Smooth muscle cell (in vitro differentiated cells): ENCODE measurements around the gene TUFT1. TPM values are rescaled to one million over a fixed set of nuclear protein-coding genes. Genes with fewer than 3 reads are reported as not detected.

Experiments
- DNase-seq: peaks from one replicate; lab custom pipeline; 2025; ENCODE audit not compliant: unreplicated experiment; lab: John Stamatoyannopoulos, UW
- H2AFZ ChIP-seq: fragments of 200-600 bp; sonication (generic); 2 replicates; pipeline ENCODE4 v1.6.0; 2016; ENCODE audit warnings: antibody characterized with exemption, low read depth, mild to moderate bottlenecking
- H3F3A ChIP-seq: fragments of 200-600 bp; sonication (generic); 2 replicates; pipeline ENCODE4 v1.6.0; 2017; ENCODE audit warnings: antibody characterized with exemption, low read depth
- H3K27ac ChIP-seq: fragments of 200-600 bp; sonication (generic); 2 replicates; pipeline ENCODE4 v1.5.1; 2016; ENCODE audit warnings: low read depth, mild to moderate bottlenecking
- H3K27me3 ChIP-seq: fragments of 200-600 bp; sonication (generic); 2 replicates; pipeline ENCODE4 v1.6.1; 2016; ENCODE audit warnings: low read depth, mild to moderate bottlenecking
- H3K36me3 ChIP-seq: fragments of 200-600 bp; sonication (generic); 2 replicates; pipeline ENCODE4 v1.5.1; 2016; ENCODE audit warnings: low read depth
- H3K4me1 ChIP-seq: fragments of 200-600 bp; sonication (generic); 2 replicates; pipeline ENCODE4 v1.5.1; 2016; ENCODE audit warnings: low read depth
- H3K4me2 ChIP-seq: fragments of 200-600 bp; sonication (generic); 2 replicates; pipeline ENCODE4 v1.6.0; 2016; ENCODE audit warnings: mild to moderate bottlenecking
- H3K4me3 ChIP-seq: fragments of 200-600 bp; sonication (generic); 2 replicates; pipeline ENCODE4 v1.5.1; 2016; ENCODE audit warnings: mild to moderate bottlenecking
- H3K79me2 ChIP-seq: fragments of 200-600 bp; sonication (generic); 2 replicates; pipeline ENCODE4 v1.6.0; 2016; ENCODE audit warnings: low read depth, mild to moderate bottlenecking
- H3K9ac ChIP-seq: fragments of 200-600 bp; sonication (generic); 2 replicates; pipeline ENCODE4 v1.6.0; 2016; ENCODE audit warnings: low read depth
- H3K9me3 ChIP-seq: fragments of 200-600 bp; sonication (generic); replicated peaks from 2 replicates; pipeline ENCODE4 v1.5.1; 2016; ENCODE audit warnings: low read depth
- H4K20me1 ChIP-seq: fragments of 200-600 bp; sonication (generic); 2 replicates; pipeline ENCODE4 v1.6.0; 2016; ENCODE audit warnings: low read depth
- CTCF ChIP-seq: fragments of 200-600 bp; sonication (generic); IDR thresholded peaks from 2 replicates; pipeline ENCODE4 v1.5.1; 2017; ENCODE audit warnings: borderline replicate concordance, mild to moderate bottlenecking, antibody characterized with exemption; ENCODE audit not compliant: insufficient read depth, poor library complexity, severe bottlenecking
- WGBS: methylation state at CpG from one replicate; pipeline ENCODE4 v1.1.7; 2016; ENCODE audit warnings: low lambda C conversion rate; 5-methylcytosine and 5-hydroxymethylcytosine counted together
- polyA plus RNA-seq: library from polyadenylated mRNA; unstranded; fragments of >200 nt; fragmentation: Nextera tagmentation; extraction: Ambion mirVana; gene quantifications from 2 replicates; pipeline ENCODE4 v1.2.1, GENCODE V29; 2016
- total RNA-seq: library from RNA; depleted of rRNA; stranded (reverse); fragments of >200 nt; gene quantifications from 2 replicates; pipeline ENCODE4 v1.2.3, GENCODE V29; 2014

The TUFT1 gene
- total and polyA plus RNA-seq, 2 experiments from 2014 or later, result 15.1 to 20.0 TPM

- DNase-seq, result no peak
- Histone ChIP-seq H3K4me2 (no peak overlapping the region), H2AFZ (no peak overlapping the region), H3K9me3 (no peaks in the 10 kb centered on the region), H3K79me2 (no peaks in the 10 kb centered on the region), H3K4me1 (no peaks in the 10 kb centered on the region), H3K27ac (no peak overlapping the region), H3K36me3 (no peaks in the 10 kb centered on the region), H3F3A (no peaks in the 10 kb centered on the region), H3K9ac (no peak overlapping the region), H3K4me3 (no peak overlapping the region), H4K20me1 (no peaks in the 10 kb centered on the region), H3K27me3 (no peaks in the 10 kb centered on the region)
- TF ChIP-seq CTCF, result no peak
- WGBS, result 98% methylated on average over 7 of the region's 7 CpGs
These were observed 15.4 kb upstream of the TUFT1 start for GRCh38 chr1:151524736-151525135.

GRCh38 chr1:151526735-151527525 lies 13.2 kb upstream of the TUFT1 start:
- no peak for DNase-seq
- Histone ChIP-seq H3K4me2 (no peak overlapping the region), H3K4me3 (no peak overlapping the region), H3K36me3 (no peaks in the 10 kb centered on the region), H3F3A (no peaks in the 10 kb centered on the region), H3K4me1 (no peaks in the 10 kb centered on the region), H4K20me1 (no peaks in the 10 kb centered on the region), H3K27me3 (no peaks in the 10 kb centered on the region), H2AFZ (no peak overlapping the region), H3K9me3 (no peaks in the 10 kb centered on the region), H3K79me2 (no peaks in the 10 kb centered on the region), H3K27ac (no peak overlapping the region), H3K9ac (no peak overlapping the region)
- 97% methylated on average over 7 of the region's 7 CpGs for WGBS
- no peak for TF ChIP-seq CTCF

GRCh38 chr1:151529211-151529702 lies 10.9 kb upstream of the TUFT1 start:
- Histone ChIP-seq H3K9me3 (no peaks in the 10 kb centered on the region), H3K4me3 (no peak overlapping the region), H3F3A (no peaks in the 10 kb centered on the region), H3K36me3 (no peaks in the 10 kb centered on the region), H3K27me3 (no peaks in the 10 kb centered on the region), H3K4me2 (no peak overlapping the region), H3K9ac (no peak overlapping the region), H3K4me1 (no peaks in the 10 kb centered on the region), H4K20me1 (no peaks in the 10 kb centered on the region), H3K27ac (no peak overlapping the region), H3K79me2 (no peaks in the 10 kb centered on the region), H2AFZ (no peak overlapping the region)
- WGBS, result 90% methylated on average over 11 of the region's 11 CpGs
- no peak for DNase-seq
- TF ChIP-seq CTCF, result no peak

- Histone ChIP-seq H3K79me2 (no peaks in the 10 kb centered on the region), H3K4me1 (no peaks in the 10 kb centered on the region), H3K36me3 (no peaks in the 10 kb centered on the region), H3K4me2 (no peak overlapping the region), H3K27me3 (no peaks in the 10 kb centered on the region), H3K4me3 (no peak overlapping the region), H2AFZ (no peak overlapping the region), H3K27ac (no peak overlapping the region), H3F3A (no peaks in the 10 kb centered on the region), H3K9me3 (no peaks in the 10 kb centered on the region), H3K9ac (no peak overlapping the region), H4K20me1 (no peaks in the 10 kb centered on the region)
- no peak for DNase-seq
- TF ChIP-seq CTCF, result no peak
- 95% methylated on average over 18 of the region's 18 CpGs for WGBS
These were observed 10.3 kb upstream of the TUFT1 start for GRCh38 chr1:151529781-151530180.
